ENCODE measurements around the gene COBL.

COBL gene

GRCh38 chr7:51325261-51325676 lies 8.7 kb upstream of the COBL start:
- H3K36me3 ChIP-seq (ENCODE audit: control insufficient read depth, insufficient read depth, low read length), result no peaks in the 10 kb centered on the region
- TF ChIP-seq, protein P1, sequence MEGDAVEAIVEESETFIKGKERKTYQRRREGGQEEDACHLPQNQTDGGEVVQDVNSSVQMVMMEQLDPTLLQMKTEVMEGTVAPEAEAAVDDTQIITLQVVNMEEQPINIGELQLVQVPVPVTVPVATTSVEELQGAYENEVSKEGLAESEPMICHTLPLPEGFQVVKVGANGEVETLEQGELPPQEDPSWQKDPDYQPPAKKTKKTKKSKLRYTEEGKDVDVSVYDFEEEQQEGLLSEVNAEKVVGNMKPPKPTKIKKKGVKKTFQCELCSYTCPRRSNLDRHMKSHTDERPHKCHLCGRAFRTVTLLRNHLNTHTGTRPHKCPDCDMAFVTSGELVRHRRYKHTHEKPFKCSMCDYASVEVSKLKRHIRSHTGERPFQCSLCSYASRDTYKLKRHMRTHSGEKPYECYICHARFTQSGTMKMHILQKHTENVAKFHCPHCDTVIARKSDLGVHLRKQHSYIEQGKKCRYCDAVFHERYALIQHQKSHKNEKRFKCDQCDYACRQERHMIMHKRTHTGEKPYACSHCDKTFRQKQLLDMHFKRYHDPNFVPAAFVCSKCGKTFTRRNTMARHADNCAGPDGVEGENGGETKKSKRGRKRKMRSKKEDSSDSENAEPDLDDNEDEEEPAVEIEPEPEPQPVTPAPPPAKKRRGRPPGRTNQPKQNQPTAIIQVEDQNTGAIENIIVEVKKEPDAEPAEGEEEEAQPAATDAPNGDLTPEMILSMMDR (IDR thresholded peaks at IDR 0.05), result no peak
- H3K79me2 ChIP-seq, result no peaks in the 10 kb centered on the region
- no peak overlapping the region for H3K9ac ChIP-seq
- H3K4me3 ChIP-seq (ENCODE audit: low read depth, low read length), result no peak overlapping the region
- no peak overlapping the region for H3K27ac ChIP-seq
- no peaks in the 10 kb centered on the region for H3K9me3 ChIP-seq (ENCODE audit: control insufficient read depth, low read length)
- H3K4me2 ChIP-seq (ENCODE audit: low read length), result no peak overlapping the region
- no peak overlapping the region for H2AFZ ChIP-seq
- no peaks in the 10 kb centered on the region for H3K27me3 ChIP-seq (ENCODE audit: control insufficient read depth, insufficient read depth, low read length)
- H3K4me1 ChIP-seq, result peaks cover 8% of the 10 kb centered on the region

DNA sequence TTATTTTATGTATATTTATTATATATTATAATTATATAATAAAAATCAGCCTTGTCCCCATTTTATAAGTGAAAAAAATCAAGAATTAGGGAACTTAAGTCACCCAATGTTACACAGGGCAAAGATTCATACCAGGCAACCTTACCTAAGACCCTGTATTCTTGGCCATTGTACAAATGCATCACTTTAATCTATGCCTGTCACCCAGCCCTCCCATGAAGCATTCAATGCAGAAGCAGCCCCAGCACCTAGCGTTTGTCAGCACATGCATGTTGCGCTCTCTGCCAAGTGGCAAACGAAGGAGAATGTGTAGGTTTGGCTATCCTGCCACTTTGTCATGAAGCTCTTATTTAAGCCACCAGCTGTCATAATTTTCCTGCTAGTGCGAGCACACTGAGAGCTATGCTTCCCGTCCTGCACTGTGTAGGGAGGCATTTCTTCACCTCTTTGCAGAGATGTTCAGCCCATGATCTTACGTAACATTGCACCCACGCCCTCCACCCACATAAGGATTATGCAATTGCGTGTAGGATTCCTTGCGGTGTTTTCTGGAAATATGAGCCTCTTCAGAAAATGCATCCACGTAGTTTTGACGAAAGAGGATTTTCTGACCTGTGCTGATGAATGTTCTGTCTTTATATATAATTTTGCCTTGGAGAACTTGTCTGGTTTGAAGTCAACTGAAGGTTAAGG lies 7.7 kb upstream of the COBL start:
- Histone ChIP-seq H3K4me3 (ENCODE audit: low read depth, low read length) (no peak overlapping the region), H3K9ac (no peak overlapping the region), H3K27me3 (ENCODE audit: control insufficient read depth, insufficient read depth, low read length) (no peaks in the 10 kb centered on the region), H3K9me3 (ENCODE audit: control insufficient read depth, low read length) (no peaks in the 10 kb centered on the region), H3K79me2 (peaks cover 2% of the 10 kb centered on the region), H3K4me2 (ENCODE audit: low read length) (no peak overlapping the region), H3K36me3 (ENCODE audit: control insufficient read depth, insufficient read depth, low read length) (no peaks in the 10 kb centered on the region), H2AFZ (peak overlapping the region; percentile 36), H3K4me1 (peaks cover 9% of the 10 kb centered on the region), H3K27ac (no peak overlapping the region)
- TF ChIP-seq, protein P1 (IDR thresholded peaks at IDR 0.05), result no peak

- TF ChIP-seq, protein P1 (IDR thresholded peaks at IDR 0.05), result no peak
- Histone ChIP-seq H3K4me2 (ENCODE audit: low read length) (no peak overlapping the region), H3K4me1 (peaks cover 22% of the 10 kb centered on the region), H3K27me3 (ENCODE audit: control insufficient read depth, insufficient read depth, low read length) (no peaks in the 10 kb centered on the region), H3K79me2 (peaks cover 4% of the 10 kb centered on the region), H3K9ac (no peak overlapping the region), H3K9me3 (ENCODE audit: control insufficient read depth, low read length) (no peaks in the 10 kb centered on the region), H3K27ac (no peak overlapping the region), H3K4me3 (ENCODE audit: low read depth, low read length) (no peak overlapping the region), H3K36me3 (ENCODE audit: control insufficient read depth, insufficient read depth, low read length) (no peaks in the 10 kb centered on the region), H2AFZ (no peak overlapping the region)
Observed at GRCh38 chr7:51321961-51322515, 5.4 kb upstream of the COBL start.

GRCh38 chr7:51318886-51319579 lies 2.4 kb upstream of the COBL start:
- Histone ChIP-seq H3K9me3 (ENCODE audit: control insufficient read depth, low read length) (no peaks in the 10 kb centered on the region), H3K36me3 (ENCODE audit: control insufficient read depth, insufficient read depth, low read length) (no peaks in the 10 kb centered on the region), H3K4me3 (ENCODE audit: low read depth, low read length) (no peak overlapping the region), H2AFZ (peak overlapping the region; percentile 43), H3K79me2 (peaks cover 6% of the 10 kb centered on the region), H3K9ac (no peak overlapping the region), H3K4me2 (ENCODE audit: low read length) (no peak overlapping the region), H3K4me1 (peaks cover 14% of the 10 kb centered on the region), H3K27me3 (ENCODE audit: control insufficient read depth, insufficient read depth, low read length) (no peaks in the 10 kb centered on the region), H3K27ac (peak overlapping the region; percentile 45)
- TF ChIP-seq, protein P1 (IDR thresholded peaks at IDR 0.05), result no peak
